NOMO-1 (cell line): ENCODE measurements around the gene XYLT1.
A peak's percentile ranks its signal among the peaks of the same experiment; 100 is the strongest.

Experiments
- DNase-seq, 2 experiments: peaks; one replicate each; lab custom pipeline; 2025; ENCODE audit not compliant: unreplicated experiment in 2 of 2; lab: John Stamatoyannopoulos, UW

Gene XYLT1

DNA sequence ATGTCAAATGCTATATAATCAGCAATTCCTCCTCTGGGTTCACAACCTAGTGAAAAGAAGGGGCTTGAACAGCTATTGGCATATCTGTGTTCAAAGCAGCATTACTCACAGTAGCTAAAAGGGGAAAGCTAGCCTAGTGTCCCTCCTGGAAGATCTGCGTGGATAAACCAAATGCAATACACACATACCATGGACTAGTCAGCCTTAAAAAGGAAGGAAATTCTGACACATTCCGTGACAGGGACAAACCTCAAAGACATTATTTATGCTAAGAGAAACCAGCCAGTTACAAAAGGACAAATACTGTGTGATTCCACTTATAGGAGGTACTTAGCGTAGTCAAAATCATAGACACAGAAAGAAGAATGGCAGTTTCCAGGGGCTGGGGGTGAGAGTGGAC lies 90.1 kb downstream of the XYLT1 start:
- peak; percentile 48 to 82 for DNase-seq

DNA sequence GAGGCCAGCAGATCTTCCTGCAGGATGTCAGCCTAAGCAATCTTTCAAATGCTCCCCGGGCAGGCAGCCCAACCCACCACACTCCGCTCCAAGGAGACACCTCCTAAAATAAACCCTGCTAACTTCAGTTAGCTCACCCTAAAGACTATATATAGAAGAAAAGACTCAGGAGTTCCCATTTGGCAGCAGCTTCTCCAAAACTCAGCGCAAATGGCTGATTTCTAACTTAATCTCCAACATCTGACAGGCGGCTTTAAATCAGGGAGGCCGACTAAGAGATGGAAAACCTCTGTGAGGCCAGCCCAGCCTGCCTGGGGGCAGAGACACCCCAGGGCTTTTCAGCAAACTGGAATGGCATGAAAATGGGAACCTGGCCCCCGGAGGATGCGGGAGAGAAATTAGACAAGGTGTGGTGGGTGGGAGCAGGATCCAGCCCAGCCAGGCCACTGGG lies 91.6 kb downstream of the XYLT1 start:
- peak; percentile 21 to 34 for DNase-seq

DNA sequence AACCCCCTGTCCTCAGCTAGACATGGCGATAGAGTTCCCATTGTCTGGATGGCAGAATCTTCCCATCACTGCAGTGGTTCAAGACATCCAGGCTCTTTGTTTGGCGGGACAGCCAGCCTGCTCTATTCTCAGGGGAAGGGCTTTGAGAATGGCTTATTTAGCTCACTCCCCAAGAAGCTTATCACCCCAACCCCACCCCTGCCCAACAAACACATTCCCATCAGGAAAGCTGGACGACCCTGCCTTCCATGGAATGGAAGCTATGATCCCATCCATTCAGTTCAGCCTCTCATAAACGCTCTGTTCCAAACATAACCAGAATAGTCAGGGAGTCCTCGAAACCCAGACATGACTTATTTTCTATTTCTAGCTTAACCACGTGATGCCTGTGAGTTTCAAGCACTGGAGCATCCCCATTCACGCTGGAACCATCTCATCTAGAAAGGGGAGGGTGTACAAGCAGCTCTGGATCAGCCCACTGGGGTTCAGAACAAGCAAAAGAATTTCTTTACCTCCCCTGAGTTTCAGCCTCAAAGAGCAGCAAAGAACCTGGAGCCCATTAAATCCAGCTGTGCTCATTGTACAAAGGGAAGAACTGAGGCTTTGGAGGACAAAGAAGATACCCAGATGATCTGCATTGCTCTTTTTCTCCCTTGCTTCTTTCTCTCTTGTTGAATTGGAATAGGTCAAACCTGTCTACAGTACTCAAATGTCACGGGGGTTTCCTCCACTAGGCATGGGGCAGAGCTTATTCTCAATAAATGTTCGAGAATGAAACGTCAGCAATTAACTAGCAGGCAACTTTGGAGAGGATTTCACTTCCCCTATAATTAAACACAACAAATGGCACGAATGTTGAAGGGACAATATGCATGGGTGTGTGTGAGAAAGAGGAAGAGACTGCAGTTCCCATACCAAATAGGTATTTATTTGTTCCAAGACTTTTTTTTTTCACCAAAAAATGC lies 93.1 kb downstream of the XYLT1 start:
- peak; percentile 66 to 97 for DNase-seq

DNA sequence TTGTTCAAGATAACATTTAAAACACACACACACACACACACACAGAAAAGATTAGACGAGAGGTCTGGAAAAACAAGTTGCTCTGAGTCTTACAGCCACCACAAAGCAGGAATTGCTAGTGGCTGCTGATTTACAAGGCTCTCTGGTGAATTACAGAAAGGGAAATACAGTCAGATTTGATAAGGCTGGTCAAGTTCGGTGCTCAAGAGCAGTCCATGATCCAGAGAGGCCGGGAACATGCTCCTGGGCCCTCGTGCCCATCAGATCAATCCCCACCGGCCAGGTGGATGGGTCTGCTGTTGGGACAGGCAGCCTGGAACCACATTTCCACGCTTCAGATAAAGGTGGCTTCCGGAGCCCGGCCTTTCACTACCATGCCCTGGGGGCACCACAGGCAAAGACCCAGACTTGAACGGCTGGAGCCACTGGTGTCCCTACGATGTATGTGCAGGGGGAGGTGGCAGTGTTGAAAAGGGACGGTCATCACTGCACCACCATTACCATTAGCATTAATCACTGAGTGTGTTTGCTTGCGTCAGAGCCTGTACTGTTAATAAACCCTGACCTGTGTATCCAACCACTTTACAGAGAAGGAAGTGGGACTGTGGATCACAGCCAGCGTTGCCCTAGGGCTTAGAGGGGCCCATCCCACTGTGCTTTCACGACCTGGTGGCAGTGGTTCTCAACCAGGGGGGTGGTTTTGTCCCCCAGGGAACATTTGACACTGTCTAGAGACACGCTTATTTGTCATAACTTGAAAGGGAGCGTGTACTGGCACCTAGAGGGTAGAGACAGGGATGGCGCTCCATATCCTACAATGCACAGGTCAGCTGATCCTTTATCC lies 95.1 kb downstream of the XYLT1 start:
- DNase-seq = peak in 1 of 2 experiments; percentile 40

DNA sequence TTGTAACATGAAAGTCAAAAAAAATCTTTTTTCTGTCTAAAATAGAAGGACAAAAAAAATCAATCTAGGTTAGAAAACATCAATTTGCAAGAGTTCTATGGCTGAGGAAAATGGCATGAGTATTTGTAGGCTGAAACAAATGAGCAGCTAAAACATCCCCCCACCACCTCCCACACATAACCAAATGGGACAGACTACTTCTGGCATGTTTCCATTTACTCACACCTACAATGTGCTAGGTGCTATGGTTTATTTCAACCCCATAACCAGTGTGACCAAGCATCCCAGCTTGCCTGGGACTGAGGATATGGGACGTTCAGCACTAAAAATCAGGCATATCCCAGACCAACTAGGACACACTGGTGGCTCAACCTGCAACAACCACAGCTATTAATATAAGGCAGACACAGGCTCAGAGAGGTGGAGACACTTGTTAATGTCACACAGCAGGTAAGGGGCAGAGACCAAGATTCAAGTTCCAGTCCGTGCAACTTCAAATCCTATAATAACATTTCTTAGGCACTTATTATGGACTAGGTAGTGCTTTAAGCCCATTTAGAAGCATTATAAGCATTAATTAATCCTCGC lies 96.0 kb downstream of the XYLT1 start:
- no peak for DNase-seq

DNA sequence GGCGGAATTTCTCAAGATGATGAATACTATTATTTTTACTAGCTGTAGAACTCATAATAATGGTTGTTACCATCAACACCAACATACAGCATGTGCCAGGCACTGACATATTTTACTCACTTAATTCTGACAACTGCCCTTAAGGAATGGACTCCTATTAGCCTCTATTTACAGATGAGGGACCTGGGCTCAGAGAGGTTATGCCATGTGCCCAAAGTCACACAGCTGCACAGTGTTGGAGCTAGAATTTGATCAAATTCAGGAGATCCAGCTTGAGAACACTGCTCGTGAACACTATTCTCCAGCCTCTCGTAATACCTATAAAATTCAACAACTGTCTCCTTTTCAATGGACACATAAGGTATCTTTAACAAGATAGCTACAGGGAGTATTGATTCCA lies 97.2 kb downstream of the XYLT1 start:
- DNase-seq = no peak

DNA sequence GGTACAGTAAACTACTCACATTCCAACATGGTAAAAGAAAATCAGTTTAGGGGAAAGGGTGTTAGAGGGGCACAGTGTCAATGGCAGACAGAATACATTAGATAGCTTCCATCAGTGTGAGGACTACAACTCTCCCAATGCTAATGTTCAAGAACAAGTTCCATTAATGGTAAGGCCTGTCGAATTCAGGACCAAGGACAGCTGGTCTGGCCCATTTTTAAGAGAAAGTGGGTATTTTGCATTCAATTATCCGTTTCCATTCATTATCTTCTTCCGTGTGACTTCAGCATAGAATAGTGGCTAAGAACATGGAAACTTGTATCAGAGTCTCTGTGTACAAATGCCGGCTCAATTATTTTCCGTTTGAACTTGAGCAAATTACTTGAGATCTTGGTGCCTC lies 98.4 kb downstream of the XYLT1 start:
- no peak for DNase-seq

DNA sequence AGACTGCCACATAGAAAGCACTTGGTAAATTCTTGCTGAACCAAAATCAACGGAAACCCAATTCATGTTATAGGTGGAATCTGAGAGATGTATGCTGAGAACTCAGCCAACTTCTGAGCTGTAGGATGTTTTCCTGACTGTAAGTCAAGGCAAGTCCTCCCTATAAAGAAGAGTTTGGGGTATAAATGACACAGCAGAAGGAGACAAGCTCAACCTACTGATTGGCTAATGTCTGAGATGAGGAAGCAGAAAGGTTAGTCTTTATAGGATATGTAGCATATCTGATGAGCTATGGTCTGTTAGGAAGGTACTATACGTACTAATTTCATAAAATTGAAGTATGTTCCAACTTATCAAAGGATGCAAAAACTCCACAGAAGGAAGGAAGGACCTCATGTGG lies 99.5 kb downstream of the XYLT1 start:
- DNase-seq = peak in 1 of 2 experiments; percentile 39

DNA sequence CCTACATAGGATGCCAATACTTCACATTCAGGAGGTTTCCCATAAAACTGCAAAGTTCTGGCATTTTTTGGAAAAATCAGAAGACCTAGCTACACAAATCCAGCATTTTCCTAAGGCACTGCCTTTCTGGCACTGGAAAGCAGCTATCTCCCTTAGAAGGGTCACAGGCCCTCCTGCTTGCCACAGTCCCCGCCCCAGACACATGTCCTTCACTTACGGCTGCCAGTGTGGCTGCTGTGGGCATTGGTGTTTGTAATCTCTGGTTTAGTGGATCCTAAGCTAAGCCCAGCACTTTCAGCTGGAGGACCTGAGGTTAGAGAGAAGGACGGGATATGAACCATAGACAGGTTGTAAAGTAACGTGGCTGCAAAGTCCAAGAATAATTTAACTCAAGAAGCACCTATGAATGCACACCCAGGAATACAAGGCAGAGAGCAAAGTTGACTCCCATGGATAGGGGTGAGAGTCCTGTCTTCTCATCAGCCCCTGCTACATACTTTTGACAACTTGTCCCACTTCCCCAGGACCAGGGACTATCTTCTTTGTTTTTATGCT lies 100.0 kb downstream of the XYLT1 start:
- DNase-seq = no peak

DNA sequence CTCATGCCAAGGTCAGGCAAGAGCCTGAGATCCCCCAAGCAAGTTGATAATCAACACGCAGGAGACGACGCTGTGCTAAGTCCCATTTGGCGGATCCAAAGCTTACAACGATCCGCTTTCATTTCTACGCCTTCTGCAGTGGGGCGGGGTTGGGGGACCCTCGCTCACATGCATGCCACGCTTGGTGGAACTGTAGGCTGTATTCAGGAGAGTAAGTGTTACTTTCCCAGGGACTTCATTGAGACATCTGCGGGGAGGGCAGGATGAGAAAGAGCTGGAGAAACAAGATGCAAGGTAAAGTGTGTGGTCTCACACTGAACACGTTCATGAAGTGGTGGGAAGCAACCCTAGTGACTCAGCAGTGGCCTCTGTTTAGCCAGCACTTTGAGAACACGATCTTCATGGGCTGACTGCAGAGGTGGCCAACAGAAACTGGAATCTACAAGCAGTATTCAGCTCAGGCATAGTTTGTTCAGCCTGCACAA lies 100.5 kb downstream of the XYLT1 start:
- DNase-seq = peak in 1 of 2 experiments; percentile 13

DNA sequence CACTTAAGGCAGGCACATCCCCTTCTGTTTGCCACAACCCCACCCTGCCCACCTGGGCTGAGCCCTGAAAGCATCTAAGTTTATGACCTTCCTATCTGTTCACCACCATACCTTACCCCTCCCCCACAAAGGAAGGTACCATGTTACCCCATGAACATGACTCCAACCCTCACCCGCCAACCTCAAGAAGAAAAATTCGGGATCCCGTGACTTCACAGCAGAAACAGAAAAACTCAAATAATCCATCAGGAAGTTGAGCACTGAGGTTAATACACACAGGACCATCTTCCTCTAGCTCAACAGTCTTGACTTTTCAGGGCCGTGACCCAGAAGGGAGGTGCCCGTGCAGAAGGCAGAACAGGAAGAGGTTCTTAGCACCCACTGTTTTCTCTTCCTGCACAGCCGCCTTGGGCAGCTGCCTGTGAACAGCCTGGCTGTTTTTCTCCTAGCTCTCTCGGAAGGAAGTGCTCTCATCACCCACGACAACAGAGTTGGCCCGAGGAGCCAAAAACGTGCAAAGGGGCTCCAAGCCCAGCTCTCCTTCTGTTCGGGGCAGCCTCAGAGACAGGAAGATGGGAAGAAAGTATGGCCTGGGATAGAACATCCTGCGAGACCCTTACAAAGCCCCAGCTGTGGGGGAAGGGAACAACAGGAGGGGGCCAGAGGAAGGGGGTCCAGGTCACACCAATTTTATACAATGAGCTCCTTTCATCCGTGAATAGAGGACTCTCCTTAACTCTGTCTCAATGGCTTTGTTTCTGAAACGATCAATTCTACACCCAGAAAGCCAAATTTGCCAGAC lies 101.1 kb downstream of the XYLT1 start:
- DNase-seq = peak; percentile 75 to 76

DNA sequence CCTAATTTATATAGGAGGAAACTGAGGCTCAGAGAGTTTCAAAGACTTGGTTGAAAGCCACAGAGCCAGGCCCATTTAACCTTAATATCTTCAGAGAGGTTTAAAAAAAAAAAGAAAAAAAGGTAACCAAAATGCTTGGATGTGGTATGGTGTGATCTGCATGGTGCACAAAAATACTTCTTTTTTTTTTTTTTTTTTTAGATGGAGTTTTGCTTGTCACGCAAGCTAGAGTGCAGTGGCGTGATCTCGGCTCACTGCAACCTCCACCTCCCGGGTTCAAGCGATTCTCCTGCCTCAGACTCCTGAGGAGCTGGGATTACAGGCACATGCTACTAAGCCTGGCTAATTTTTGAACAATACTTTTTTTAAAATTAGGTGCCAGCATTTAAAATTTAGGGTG lies 101.8 kb downstream of the XYLT1 start:
- no peak for DNase-seq

DNA sequence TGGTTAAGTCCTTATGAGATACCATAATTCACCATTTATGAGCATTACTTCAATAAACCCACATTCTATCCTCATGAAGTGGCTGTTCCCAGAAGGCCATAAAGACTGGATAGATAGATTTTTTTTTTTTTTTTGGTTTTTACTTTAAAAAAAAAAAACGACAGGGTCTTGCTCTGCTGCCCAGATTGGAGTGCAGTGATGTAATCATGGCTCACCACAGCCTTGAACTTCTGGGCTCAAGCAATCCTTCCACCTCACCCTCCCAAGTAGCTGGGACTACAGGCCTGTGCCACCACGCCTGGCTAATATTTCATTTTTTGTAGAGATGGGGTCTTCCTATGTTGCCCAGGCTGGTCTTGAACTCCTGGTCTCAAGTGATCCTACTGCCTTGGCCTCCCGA lies 102.3 kb downstream of the XYLT1 start:
- no peak for DNase-seq

DNA sequence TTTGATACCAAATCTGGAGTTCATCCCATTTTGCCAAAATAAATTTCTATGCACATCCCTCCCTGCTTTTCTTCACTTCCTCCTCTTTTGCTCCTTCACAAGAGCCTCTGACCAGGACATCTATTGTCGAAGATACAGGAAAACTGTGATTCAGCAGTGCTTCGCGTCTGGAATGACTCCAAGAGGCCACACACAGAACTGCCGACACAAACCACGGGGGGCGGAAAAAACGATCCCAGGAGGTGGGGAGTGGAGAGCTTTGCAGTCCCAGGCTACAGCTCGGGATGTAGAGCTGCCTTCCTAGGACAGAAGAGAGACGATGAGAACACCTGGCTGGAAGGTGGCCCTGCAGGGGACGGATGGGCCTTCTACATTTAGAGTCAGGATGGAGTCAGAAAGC lies 102.8 kb downstream of the XYLT1 start:
- DNase-seq = no peak

DNA sequence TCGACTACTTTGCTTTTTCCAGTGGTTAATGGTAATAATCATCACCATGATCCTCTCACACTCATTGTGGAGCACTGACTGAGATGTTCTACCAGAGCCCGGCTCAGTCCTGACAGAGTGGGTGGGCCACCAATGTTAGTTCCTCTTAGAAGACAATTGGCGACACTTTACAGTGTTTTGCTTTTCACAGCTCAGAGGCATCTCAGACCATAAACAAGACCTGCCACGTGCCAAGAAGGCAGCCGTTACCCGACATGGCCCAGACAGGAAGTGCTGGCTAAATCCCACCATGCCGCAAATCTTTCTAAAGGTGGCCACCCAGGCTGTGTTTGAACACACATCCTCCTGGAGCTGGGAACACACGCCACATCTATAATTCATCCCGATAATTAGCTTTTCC lies 103.7 kb downstream of the XYLT1 start:
- DNase-seq = peak in 1 of 2 experiments; percentile 45

DNA sequence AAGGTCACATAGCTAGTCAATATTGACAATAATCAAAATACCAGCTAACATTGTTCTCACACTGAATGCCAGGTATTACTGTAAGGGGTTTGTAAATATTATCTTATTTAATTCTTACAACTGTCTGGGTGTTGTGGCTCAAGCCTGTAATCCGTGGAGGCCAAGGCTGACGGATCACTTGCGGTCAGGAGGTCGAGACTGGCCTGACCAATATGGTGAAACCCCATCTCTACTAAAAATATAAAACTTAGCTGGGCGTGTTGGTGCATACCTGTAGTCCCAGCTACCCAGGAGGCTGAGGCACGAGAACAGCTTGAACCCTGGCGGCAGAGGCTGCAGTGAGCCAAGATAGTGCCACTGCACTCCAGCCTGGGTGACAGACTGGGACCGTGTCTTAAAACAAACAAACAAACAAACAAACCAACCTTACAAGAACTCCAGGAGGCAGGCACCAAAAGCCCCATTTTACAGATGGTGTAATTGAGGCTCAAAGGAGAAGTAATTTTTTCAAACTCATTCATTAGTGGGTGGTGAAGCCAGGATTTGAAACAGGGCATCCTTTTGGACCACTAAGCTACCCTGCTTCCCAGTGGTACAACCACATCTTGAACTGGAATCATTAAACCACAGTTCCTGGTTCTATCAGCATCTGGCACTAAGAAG lies 104.3 kb downstream of the XYLT1 start:
- no peak for DNase-seq

DNA sequence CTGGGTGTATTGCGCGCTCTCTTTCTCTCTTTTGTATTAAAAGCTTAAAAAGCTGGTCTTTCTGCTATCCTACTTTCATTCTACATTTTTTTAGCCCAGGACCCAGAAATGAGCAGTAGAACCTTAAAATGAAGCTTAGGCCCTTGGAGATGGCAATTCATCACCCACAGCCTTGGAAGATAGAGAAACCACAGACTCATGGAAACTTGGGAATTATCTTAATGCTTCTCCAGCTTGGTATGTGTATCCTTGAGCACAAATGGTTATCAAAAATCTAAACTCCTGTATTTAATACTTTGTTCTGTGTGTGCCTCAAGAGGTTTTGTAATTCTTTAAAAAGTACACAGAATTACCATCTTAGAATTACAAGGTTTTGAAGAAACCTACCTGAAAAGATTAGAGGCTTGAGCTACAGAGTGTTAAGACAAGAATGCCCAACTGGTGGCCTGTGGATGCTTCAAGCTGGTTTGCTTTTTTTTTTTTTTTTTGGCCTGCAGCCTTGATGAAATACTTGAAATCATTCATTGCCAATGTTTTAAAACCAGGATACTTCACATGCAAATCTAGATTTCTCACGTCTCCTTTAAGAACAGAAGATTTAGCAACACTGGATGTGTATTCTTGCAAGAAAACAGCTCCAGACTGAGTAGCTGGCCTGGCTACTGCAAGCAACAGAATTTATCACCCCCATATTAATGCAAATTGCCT lies 105.0 kb downstream of the XYLT1 start:
- no peak for DNase-seq

DNA sequence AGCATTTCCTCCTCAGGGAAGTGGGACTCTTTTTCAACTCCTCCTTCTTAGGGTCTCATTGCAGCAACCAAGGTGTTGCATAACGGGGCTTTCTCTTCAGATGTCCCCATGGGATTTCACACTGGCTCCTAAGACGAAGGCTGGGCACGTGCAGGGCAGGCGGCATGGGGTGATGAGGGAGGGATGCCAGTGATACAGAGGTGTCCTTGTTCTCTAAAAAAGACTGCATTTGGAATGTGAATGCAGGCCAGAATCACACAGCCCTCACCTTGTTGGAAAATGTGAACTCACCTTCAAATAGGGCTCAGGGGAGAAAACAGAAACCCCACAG lies 105.6 kb downstream of the XYLT1 start:
- no peak for DNase-seq
